H1 (cell line): ENCODE data around the gene FAM151A.

Source experiments
- CEBPB ChIP-seq: IDR thresholded peaks from 2 replicates; pipeline ENCODE4 v1.6.1; 2012; ENCODE audit warnings: low read depth, low read length
- CTCF ChIP-seq, 3 experiments: IDR thresholded peaks; 1 replicate in 2 of 3; 2 replicates in 1 of 3; pipeline versions ENCODE4 v1.5.1 to v1.6.1; 2011; ENCODE audit warnings: low read length in 3 of 3, mild to moderate bottlenecking in 3 of 3, inconsistent platforms in 2 of 3, low read depth in 1 of 3, moderate library complexity in 1 of 3; ENCODE audit not compliant: insufficient read depth in 1 of 3; ENCODE audit errors: control extremely low read depth in 1 of 3
- EZH2 ChIP-seq: fragments of 200-600 bp; sonication (generic); IDR thresholded peaks from 2 replicates; pipeline ENCODE4 v1.7.1; 2012; ENCODE audit warnings: low read depth, mild to moderate bottlenecking, moderate library complexity, low read length, inconsistent platforms; ENCODE audit not compliant: severe bottlenecking
- JUN ChIP-seq: IDR thresholded peaks from 2 replicates; pipeline ENCODE4 v1.6.1; 2011; ENCODE audit warnings: low read depth, mild to moderate bottlenecking, improper control_type of control experiment, low read length
- PHF8 ChIP-seq: fragments of 200-600 bp; sonication (generic); conservative IDR thresholded peaks from 2 replicates; pipeline ENCODE4 v1.7.1; 2012; ENCODE audit warnings: low read depth, mild to moderate bottlenecking, inconsistent platforms, low read length, moderate library complexity

GRCh38 chr1:54579337-54579781 lies 44.0 kb downstream of the FAM151A start:
- no peak for TF ChIP-seq EZH2
- no peak for TF ChIP-seq PHF8
- TF ChIP-seq JUN = no peak
- TF ChIP-seq CTCF (IDR thresholded peaks at IDR 0.05; ENCODE audit: control extremely low read depth in 1 of 3, insufficient read depth in 1 of 3, low read depth in 1 of 3, low read length in 3 of 3) = no peak
- TF ChIP-seq CEBPB = no peak
